ENCODE results near the gene BICRA. TPM values are rescaled to one million over a fixed set of nuclear protein-coding genes. Genes with fewer than 3 reads are reported as not detected.

Gene BICRA
- polyA plus RNA-seq, 1 donor (not counting 4 experiments of a cell fraction or from before 2014, with no cell fraction given), result 0.42 TPM

DNA sequence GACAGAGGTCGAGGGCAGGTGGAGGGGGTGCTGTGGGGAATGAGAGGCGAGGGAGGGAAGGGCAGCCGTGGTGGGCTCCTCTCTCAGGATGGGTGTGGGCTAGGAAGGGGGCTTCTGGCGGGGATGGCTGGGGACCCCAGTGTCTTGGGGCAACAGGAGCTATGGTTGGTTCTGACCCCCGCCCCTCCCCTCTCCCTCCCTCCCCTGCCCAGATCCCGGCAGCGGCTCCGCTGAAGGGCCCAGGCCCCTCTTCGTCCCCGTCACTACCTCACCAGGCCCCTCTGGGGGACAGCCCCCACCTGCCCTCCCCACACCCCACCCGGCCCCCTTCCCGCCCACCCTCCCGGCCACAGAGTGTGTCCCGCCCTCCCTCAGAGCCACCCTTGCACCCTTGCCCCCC lies 85.0 kb downstream of the BICRA start:
- dilution Hi-C loops (cut with MboI; ENCODE audit: extremely low pct_ligation_motif_present, low sequenced_read_pairs), result no loop called here
- Histone ChIP-seq H4K20me1 (ENCODE audit: control insufficient read depth, extremely low read depth, insufficient read depth, low read length) (no peaks in the 10 kb centered on the region), H3K36me3 (ENCODE audit: control insufficient read depth in 2 of 2, extremely low read depth in 1 of 2, insufficient read depth in 2 of 2, low read length in 2 of 2) (peaks cover 1 to 8% of the 10 kb centered on the region in 2 experiments), H3K9me3 (ENCODE audit: control insufficient read depth, low read depth, low read length) (no peaks in the 10 kb centered on the region), H3K27ac (ENCODE audit: control insufficient read depth, insufficient read depth, low read length) (no peak overlapping the region), H3K4me2 (ENCODE audit: control insufficient read depth, extremely low read depth, insufficient read depth, low read depth, low read length) (no peak overlapping the region), H3K9me1 (ENCODE audit: control insufficient read depth, extremely low read depth, insufficient read depth, low read length) (no peaks in the 10 kb centered on the region), H3K4me1 (ENCODE audit: control insufficient read depth, extremely low read depth, insufficient read depth, low read length) (peaks cover 2% of the 10 kb centered on the region), H3K9ac (ENCODE audit: control insufficient read depth, extremely low read depth, insufficient read depth, low read length) (no peak overlapping the region), H3K27me3 (ENCODE audit: control insufficient read depth, extremely low read depth, insufficient read depth, low read length) (no peaks in the 10 kb centered on the region), H3K4me3 (ENCODE audit: control insufficient read depth in 2 of 3, extremely low read depth in 1 of 3, insufficient read depth in 2 of 3, low read depth in 1 of 3, low read length in 3 of 3) (no peak overlapping the region), H3K79me2 (ENCODE audit: control insufficient read depth, insufficient read depth, low read length) (no peaks in the 10 kb centered on the region), H2AFZ (ENCODE audit: control insufficient read depth, low read length) (no peak overlapping the region)
- FAIRE-seq (no peak), DNase-seq (ENCODE audit: low read depth, low spot score) (no peak)
- no peak for TF ChIP-seq EZH2 (IDR thresholded peaks at IDR 0.05; ENCODE audit: low read length)
- TF ChIP-seq, protein P1, sequence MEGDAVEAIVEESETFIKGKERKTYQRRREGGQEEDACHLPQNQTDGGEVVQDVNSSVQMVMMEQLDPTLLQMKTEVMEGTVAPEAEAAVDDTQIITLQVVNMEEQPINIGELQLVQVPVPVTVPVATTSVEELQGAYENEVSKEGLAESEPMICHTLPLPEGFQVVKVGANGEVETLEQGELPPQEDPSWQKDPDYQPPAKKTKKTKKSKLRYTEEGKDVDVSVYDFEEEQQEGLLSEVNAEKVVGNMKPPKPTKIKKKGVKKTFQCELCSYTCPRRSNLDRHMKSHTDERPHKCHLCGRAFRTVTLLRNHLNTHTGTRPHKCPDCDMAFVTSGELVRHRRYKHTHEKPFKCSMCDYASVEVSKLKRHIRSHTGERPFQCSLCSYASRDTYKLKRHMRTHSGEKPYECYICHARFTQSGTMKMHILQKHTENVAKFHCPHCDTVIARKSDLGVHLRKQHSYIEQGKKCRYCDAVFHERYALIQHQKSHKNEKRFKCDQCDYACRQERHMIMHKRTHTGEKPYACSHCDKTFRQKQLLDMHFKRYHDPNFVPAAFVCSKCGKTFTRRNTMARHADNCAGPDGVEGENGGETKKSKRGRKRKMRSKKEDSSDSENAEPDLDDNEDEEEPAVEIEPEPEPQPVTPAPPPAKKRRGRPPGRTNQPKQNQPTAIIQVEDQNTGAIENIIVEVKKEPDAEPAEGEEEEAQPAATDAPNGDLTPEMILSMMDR (optimal IDR thresholded peaks at IDR 0.05 in 1 of 3, IDR thresholded peaks at IDR 0.05 in 1 of 3, conservative IDR thresholded peaks at IDR 0.05 in 1 of 3; ENCODE audit: extremely low read depth in 1 of 3, insufficient read depth in 2 of 3, low read length in 3 of 3), result no peak

DNA sequence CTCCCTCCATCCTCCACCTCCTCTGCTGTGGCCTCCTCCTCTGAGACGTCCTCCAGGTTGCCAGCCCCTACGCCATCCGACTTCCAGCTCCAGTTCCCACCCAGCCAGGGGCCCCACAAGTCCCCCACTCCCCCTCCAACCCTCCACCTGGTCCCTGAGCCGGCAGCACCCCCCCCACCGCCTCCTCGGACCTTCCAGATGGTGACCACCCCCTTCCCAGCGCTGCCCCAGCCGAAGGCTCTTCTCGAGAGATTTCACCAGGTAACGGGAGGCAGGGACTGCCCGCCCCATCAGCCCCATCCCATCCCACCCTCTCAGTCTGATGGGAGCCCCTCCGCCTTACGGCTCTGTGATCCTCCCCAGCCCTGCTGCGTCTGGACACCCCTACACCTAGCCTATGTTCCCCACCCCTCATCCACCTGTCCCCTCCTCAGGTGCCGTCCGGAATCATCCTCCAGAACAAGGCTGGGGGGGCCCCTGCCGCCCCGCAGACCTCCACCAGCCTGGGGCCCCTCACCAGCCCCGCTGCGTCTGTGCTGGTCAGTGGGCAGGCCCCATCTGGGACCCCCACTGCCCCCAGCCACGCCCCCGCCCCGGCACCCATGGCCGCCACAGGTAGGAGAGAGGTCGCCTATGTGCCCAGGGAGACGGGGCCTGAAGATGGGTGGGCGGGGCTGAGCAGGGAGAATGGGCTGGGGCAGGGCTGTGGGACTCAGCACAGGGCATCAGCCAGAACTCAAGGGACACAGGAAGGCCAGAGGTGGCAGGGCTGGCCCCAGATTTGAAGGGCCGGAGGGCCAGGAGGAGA lies 85.7 kb downstream of the BICRA start:
- H3K9ac ChIP-seq (ENCODE audit: control insufficient read depth, extremely low read depth, insufficient read depth, low read length), result no peak overlapping the region
- DNase-seq (ENCODE audit: low read depth, low spot score) (no peak), FAIRE-seq (no peak)
- H3K36me3 ChIP-seq (ENCODE audit: control insufficient read depth in 2 of 2, extremely low read depth in 1 of 2, insufficient read depth in 2 of 2, low read length in 2 of 2), result peaks cover 3 to 16% of the 10 kb centered on the region in 2 experiments
- no peaks in the 10 kb centered on the region for H4K20me1 ChIP-seq (ENCODE audit: control insufficient read depth, extremely low read depth, insufficient read depth, low read length)
- TF ChIP-seq EZH2 (IDR thresholded peaks at IDR 0.05; ENCODE audit: low read length), result no peak
- TF ChIP-seq, protein P1 (optimal IDR thresholded peaks at IDR 0.05 in 1 of 3, IDR thresholded peaks at IDR 0.05 in 1 of 3, conservative IDR thresholded peaks at IDR 0.05 in 1 of 3; ENCODE audit: extremely low read depth in 1 of 3, insufficient read depth in 2 of 3, low read length in 3 of 3), result no peak
- H3K79me2 ChIP-seq (ENCODE audit: control insufficient read depth, insufficient read depth, low read length), result no peaks in the 10 kb centered on the region
- H3K4me3 ChIP-seq (ENCODE audit: control insufficient read depth in 2 of 3, extremely low read depth in 1 of 3, insufficient read depth in 2 of 3, low read depth in 1 of 3, low read length in 3 of 3), result no peak overlapping the region
- H3K4me1 ChIP-seq (ENCODE audit: control insufficient read depth, extremely low read depth, insufficient read depth, low read length), result peaks cover 2% of the 10 kb centered on the region
- no peak overlapping the region for H3K4me2 ChIP-seq (ENCODE audit: control insufficient read depth, extremely low read depth, insufficient read depth, low read depth, low read length)
- H3K9me3 ChIP-seq (ENCODE audit: control insufficient read depth, low read depth, low read length), result no peaks in the 10 kb centered on the region
- dilution Hi-C loops (cut with MboI; ENCODE audit: extremely low pct_ligation_motif_present, low sequenced_read_pairs), result no loop called here
- H2AFZ ChIP-seq (ENCODE audit: control insufficient read depth, low read length), result no peak overlapping the region
- H3K27me3 ChIP-seq (ENCODE audit: control insufficient read depth, extremely low read depth, insufficient read depth, low read length), result no peaks in the 10 kb centered on the region
- H3K9me1 ChIP-seq (ENCODE audit: control insufficient read depth, extremely low read depth, insufficient read depth, low read length), result no peaks in the 10 kb centered on the region
- no peak overlapping the region for H3K27ac ChIP-seq (ENCODE audit: control insufficient read depth, insufficient read depth, low read length)

Data from keratinocyte (primary cell).